Effector memory CD4-positive, alpha-beta T cell (primary cell): ENCODE data around the gene CADM1.

Source experiments
- DNase-seq, 3 donors: peaks; one replicate each; pipeline ENCODE4 v3.0.0-alpha.2; 2020
- H3K27ac ChIP-seq: 2 replicates; pipeline ENCODE4 v1.7.0; 2013; ENCODE audit warnings: mild to moderate bottlenecking, low read length, moderate library complexity; ENCODE audit not compliant: insufficient read depth, poor library complexity, severe bottlenecking
- H3K27me3 ChIP-seq: replicated peaks from 2 replicates; pipeline ENCODE4 v1.7.0; 2013; ENCODE audit warnings: mild to moderate bottlenecking, low read length; ENCODE audit not compliant: insufficient read depth, control insufficient read depth, poor library complexity, severe bottlenecking
- H3K36me3 ChIP-seq: 2 replicates; pipeline ENCODE4 v1.7.0; 2013; ENCODE audit warnings: mild to moderate bottlenecking, low read length, moderate library complexity; ENCODE audit not compliant: control insufficient read depth, insufficient read depth
- H3K4me1 ChIP-seq: 2 replicates; pipeline ENCODE4 v1.7.0; 2013; ENCODE audit warnings: low read length, mild to moderate bottlenecking; ENCODE audit not compliant: control insufficient read depth, insufficient read depth, poor library complexity, severe bottlenecking
- H3K4me3 ChIP-seq: 2 replicates; pipeline ENCODE4 v1.7.0; 2013; ENCODE audit warnings: low read length, low read depth, mild to moderate bottlenecking; ENCODE audit not compliant: insufficient read depth, poor library complexity, severe bottlenecking
- H3K9me3 ChIP-seq: 2 replicates; pipeline ENCODE4 v1.7.0; 2013; ENCODE audit warnings: mild to moderate bottlenecking, low read length, moderate library complexity; ENCODE audit not compliant: control insufficient read depth

CADM1 gene

DNA sequence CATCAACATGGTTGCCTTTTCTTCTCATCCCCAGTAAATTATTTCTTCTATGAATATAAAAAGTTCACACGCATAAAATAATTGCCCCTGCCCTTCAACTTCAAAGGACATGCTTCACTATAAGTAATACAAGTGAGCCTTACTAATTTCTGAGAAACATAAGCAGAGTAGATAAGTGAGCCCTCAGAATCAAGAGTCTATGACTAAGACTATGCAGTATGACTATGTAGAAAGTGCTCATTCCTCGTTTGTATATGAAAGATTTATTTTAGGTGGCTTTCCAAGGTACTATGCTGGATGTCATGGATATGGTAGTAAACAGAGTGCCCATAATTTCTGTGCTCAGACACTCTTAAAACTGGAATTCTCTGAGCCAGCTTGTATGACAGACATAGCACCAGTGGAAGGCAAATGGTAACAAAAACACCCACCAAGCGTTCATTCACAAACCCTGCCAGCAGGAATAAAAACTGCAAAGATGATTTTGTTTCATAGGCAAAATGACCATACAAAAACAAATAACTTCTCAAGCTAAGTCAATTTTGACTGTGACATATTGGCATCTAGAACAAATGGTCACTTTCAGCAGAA, 189.8 kb downstream of the CADM1 start:
- Histone ChIP-seq H3K9me3 (no peaks in the 10 kb centered on the region), H3K27me3 (no peaks in the 10 kb centered on the region), H3K36me3 (no peaks in the 10 kb centered on the region), H3K4me1 (no peaks in the 10 kb centered on the region), H3K4me3 (no peak overlapping the region), H3K27ac (no peak overlapping the region)
- no peak for DNase-seq

GRCh38 chr11:115313224-115313838, 190.9 kb downstream of the CADM1 start:
- H3K4me1 ChIP-seq = no peaks in the 10 kb centered on the region
- H3K27me3 ChIP-seq = no peaks in the 10 kb centered on the region
- DNase-seq = no peak
- H3K9me3 ChIP-seq = no peaks in the 10 kb centered on the region
- no peak overlapping the region for H3K4me3 ChIP-seq
- no peak overlapping the region for H3K27ac ChIP-seq
- no peaks in the 10 kb centered on the region for H3K36me3 ChIP-seq

DNA sequence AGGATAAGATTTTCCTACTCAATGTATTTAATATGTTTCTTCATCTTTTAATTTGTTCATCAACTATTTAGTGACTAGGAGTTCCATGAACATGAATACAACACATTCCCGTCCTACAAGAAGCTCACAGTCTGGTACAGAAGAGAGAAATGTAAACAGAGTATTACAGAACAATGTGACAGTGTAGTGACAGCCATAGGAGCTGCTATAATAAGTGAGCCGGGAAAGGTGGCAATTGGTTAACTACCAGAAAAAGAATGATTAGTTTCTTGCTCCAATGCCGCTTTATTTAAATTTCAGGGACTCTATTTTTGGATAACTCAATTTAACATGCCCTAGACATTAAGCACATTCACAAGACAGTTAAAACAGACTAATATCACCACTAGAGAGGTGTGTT, 192.3 kb downstream of the CADM1 start:
- H3K9me3 ChIP-seq = no peaks in the 10 kb centered on the region
- H3K36me3 ChIP-seq = no peaks in the 10 kb centered on the region
- no peak for DNase-seq
- no peaks in the 10 kb centered on the region for H3K4me1 ChIP-seq
- H3K4me3 ChIP-seq = no peak overlapping the region
- no peak overlapping the region for H3K27ac ChIP-seq
- no peaks in the 10 kb centered on the region for H3K27me3 ChIP-seq

GRCh38 chr11:115306689-115307088, 197.5 kb downstream of the CADM1 start:
- H3K36me3 ChIP-seq = no peaks in the 10 kb centered on the region
- no peak for DNase-seq
- H3K4me3 ChIP-seq = no peak overlapping the region
- H3K9me3 ChIP-seq = no peaks in the 10 kb centered on the region
- no peaks in the 10 kb centered on the region for H3K27me3 ChIP-seq
- no peak overlapping the region for H3K27ac ChIP-seq
- no peaks in the 10 kb centered on the region for H3K4me1 ChIP-seq

DNA sequence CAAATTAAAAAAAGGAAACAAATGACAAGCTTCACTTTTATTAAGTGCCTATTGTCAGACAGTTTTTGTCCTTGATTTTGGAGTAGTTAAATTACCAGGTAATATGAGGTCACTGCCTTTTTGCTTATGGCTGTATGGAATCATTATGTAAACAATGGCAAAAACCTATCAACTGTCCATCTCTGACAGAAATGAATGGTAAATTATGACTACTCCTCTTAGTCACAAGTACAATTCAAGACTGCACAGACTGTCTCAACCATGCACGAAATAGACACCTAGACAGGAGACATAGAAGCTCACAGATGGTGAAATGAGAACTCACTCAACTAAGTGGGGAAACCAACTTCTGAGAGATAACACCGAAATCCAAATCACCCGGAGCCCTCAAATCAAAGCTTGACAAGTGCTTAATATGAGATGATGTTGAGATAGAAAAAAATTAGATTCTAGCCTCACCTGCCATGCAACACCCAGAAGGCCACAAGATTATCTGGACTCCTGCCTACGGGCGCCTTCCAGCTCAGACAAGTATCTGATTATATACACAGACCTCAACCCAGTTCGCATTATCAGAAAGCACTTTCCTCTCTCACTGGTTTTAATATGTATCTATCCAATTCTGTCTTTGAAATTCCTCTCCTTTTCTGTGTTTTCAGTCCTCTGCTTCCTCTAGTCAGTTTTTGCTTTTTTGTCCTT, 199.3 kb downstream of the CADM1 start:
- no peak overlapping the region for H3K27ac ChIP-seq
- H3K9me3 ChIP-seq = no peaks in the 10 kb centered on the region
- no peaks in the 10 kb centered on the region for H3K4me1 ChIP-seq
- no peak for DNase-seq
- no peaks in the 10 kb centered on the region for H3K36me3 ChIP-seq
- H3K4me3 ChIP-seq = no peak overlapping the region
- no peaks in the 10 kb centered on the region for H3K27me3 ChIP-seq

DNA sequence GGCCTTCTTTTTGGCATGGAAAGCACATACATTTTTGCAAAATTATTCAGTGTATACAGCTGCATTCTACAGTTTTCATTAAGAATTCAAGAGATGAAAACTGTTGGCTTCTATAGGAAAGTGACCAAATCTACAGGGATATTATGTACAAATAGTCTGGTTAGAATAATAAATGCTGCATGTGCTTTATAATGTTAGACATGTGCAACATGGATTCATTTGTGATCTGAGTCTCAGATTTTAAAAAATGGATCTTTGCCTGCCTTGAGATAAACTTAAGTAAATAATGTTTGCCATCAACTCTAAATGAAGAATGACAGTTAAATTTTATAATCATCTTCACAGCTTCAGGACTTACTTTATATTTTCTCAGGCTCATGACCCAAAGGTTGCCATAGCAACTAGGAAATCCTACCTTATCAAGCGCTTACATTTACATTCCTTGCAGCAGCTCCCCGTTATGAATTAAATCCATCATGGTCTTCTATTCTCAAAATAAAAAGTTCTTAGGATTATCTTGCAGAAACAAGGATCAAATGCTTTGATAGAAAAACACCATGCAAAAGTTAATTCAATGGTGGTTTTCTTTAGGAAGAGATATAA, 200.2 kb downstream of the CADM1 start:
- no peaks in the 10 kb centered on the region for H3K36me3 ChIP-seq
- no peaks in the 10 kb centered on the region for H3K4me1 ChIP-seq
- no peak overlapping the region for H3K4me3 ChIP-seq
- no peak for DNase-seq
- H3K9me3 ChIP-seq = no peaks in the 10 kb centered on the region
- no peaks in the 10 kb centered on the region for H3K27me3 ChIP-seq
- H3K27ac ChIP-seq = no peak overlapping the region

DNA sequence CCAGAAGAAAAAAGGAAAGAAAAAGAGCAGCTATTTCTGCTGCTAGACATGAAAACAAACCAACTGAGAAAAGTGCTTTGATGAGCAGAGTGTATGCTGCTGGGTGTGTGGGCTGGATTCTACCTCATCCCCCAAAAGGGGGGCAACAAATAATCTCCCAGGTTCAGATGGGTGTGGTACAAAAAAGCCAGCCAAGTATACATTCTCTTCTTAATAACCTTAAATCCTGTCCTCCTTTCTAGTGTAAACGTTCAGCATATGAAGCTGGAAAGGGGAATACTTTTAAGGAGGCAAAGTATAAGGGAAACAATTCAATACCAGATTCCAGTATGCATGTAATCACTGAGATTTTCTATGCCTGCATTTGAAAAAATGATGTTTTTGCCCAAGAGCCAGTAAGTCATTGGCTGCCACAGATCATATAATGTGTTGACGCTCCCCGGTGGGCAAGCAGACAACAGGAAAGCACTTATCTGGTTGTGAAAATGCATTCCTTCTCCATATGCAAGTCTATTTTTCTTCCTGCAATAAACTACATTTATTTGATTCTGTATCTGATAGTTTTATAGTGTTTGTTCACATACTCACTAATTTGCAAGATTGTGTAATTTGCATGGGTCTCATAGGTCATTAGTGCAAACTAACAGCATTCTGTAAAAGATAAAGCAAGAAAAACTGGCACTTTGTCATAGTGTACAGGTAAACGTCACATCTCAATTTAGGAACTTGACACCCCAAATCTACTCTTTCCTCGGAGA, 201.1 kb downstream of the CADM1 start:
- Histone ChIP-seq H3K4me3 (no peak overlapping the region), H3K9me3 (no peaks in the 10 kb centered on the region), H3K4me1 (no peaks in the 10 kb centered on the region), H3K27me3 (no peaks in the 10 kb centered on the region), H3K27ac (no peak overlapping the region), H3K36me3 (no peaks in the 10 kb centered on the region)
- DNase-seq = no peak

DNA sequence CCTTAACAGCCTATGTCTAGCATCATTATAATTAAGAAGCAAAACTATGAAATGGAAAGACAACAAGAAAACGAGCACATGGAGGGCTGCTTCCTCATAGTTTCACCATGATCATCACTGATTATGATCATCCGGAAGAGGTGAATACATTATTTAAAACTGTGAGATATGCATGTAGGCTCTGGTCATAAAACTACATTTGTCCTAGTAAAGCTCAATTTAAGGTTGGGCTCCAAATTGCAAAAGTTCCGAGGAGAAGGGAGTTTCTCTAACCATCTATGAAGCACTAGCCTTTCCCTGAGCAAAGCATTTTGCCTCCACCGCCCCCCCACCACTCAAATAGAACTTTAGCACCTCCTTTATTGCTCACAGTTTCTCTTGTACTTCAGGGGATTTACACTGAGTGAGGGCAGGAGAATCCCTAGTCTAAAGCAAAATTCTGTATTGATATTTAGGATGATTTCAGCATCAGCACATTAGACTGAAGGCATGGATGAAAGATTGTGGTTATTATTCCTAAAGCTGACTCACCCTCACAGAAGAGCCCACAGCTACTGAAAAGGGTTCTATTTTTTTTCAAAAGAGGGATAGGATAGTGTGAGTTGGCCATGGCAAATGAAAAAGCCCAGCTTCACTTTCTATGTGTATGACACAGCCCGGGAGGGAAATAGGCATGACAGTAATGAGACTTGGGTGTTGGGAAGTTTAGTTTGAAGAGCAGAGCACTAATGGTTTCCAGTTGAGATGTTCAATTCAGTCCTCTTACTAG, 203.4 kb downstream of the CADM1 start:
- no peaks in the 10 kb centered on the region for H3K36me3 ChIP-seq
- H3K4me1 ChIP-seq = no peaks in the 10 kb centered on the region
- no peak overlapping the region for H3K27ac ChIP-seq
- no peak overlapping the region for H3K4me3 ChIP-seq
- no peak for DNase-seq
- H3K27me3 ChIP-seq = no peaks in the 10 kb centered on the region
- no peaks in the 10 kb centered on the region for H3K9me3 ChIP-seq

DNA sequence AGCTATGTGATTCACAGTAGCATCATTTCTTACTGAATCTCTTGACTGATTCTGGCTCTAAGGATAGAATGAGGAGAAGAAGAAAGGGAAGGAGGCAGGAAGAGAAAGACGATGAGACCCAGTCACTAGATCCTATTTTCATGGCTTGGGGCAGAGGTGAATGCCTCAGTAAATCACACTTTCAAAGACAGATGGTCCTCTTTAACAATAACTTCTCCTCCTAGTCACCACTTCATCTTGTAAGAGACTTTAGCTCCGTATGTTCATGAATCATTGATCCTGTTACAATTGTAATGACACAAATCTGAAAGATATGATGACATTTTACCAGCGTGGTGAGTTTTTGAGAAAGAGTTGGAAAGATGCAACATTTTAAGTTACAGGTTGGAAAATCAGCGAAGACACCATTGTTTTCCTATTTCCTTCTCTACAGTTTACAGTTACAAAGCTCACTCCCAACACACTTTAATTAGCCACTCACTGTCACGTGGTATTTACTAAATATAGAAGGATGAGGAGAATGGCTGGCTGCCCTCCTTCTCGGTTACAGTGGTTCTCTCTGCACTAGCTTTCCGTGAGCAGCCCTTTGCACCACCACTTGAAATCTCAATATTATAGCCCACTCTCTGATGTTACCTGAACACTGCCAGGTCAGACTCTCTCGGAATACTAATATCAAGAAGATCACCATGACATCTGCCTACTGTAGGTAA, 205.8 kb downstream of the CADM1 start:
- no peak overlapping the region for H3K27ac ChIP-seq
- no peaks in the 10 kb centered on the region for H3K9me3 ChIP-seq
- H3K27me3 ChIP-seq = no peaks in the 10 kb centered on the region
- DNase-seq = no peak
- H3K36me3 ChIP-seq = no peaks in the 10 kb centered on the region
- H3K4me1 ChIP-seq = no peaks in the 10 kb centered on the region
- no peak overlapping the region for H3K4me3 ChIP-seq
